Smooth muscle cell (in vitro differentiated cells): Measurements from ENCODE around the gene BHLHE40. TPM values are rescaled to one million over a fixed set of nuclear protein-coding genes. Genes with fewer than 3 reads are reported as not detected.

Experiments
- DNase-seq: peaks from one replicate; lab custom pipeline; 2025; ENCODE audit not compliant: unreplicated experiment; lab: John Stamatoyannopoulos, UW
- H2AFZ ChIP-seq: fragments of 200-600 bp; sonication (generic); 2 replicates; pipeline ENCODE4 v1.6.0; 2016; ENCODE audit warnings: antibody characterized with exemption, low read depth, mild to moderate bottlenecking
- H3F3A ChIP-seq: fragments of 200-600 bp; sonication (generic); 2 replicates; pipeline ENCODE4 v1.6.0; 2017; ENCODE audit warnings: antibody characterized with exemption, low read depth
- H3K27ac ChIP-seq: fragments of 200-600 bp; sonication (generic); 2 replicates; pipeline ENCODE4 v1.5.1; 2016; ENCODE audit warnings: low read depth, mild to moderate bottlenecking
- H3K27me3 ChIP-seq: fragments of 200-600 bp; sonication (generic); 2 replicates; pipeline ENCODE4 v1.6.1; 2016; ENCODE audit warnings: low read depth, mild to moderate bottlenecking
- H3K36me3 ChIP-seq: fragments of 200-600 bp; sonication (generic); 2 replicates; pipeline ENCODE4 v1.5.1; 2016; ENCODE audit warnings: low read depth
- H3K4me1 ChIP-seq: fragments of 200-600 bp; sonication (generic); 2 replicates; pipeline ENCODE4 v1.5.1; 2016; ENCODE audit warnings: low read depth
- H3K4me2 ChIP-seq: fragments of 200-600 bp; sonication (generic); 2 replicates; pipeline ENCODE4 v1.6.0; 2016; ENCODE audit warnings: mild to moderate bottlenecking
- H3K4me3 ChIP-seq: fragments of 200-600 bp; sonication (generic); 2 replicates; pipeline ENCODE4 v1.5.1; 2016; ENCODE audit warnings: mild to moderate bottlenecking
- H3K79me2 ChIP-seq: fragments of 200-600 bp; sonication (generic); 2 replicates; pipeline ENCODE4 v1.6.0; 2016; ENCODE audit warnings: low read depth, mild to moderate bottlenecking
- H3K9ac ChIP-seq: fragments of 200-600 bp; sonication (generic); 2 replicates; pipeline ENCODE4 v1.6.0; 2016; ENCODE audit warnings: low read depth
- H3K9me3 ChIP-seq: fragments of 200-600 bp; sonication (generic); replicated peaks from 2 replicates; pipeline ENCODE4 v1.5.1; 2016; ENCODE audit warnings: low read depth
- H4K20me1 ChIP-seq: fragments of 200-600 bp; sonication (generic); 2 replicates; pipeline ENCODE4 v1.6.0; 2016; ENCODE audit warnings: low read depth
- CTCF ChIP-seq: fragments of 200-600 bp; sonication (generic); IDR thresholded peaks from 2 replicates; pipeline ENCODE4 v1.5.1; 2017; ENCODE audit warnings: borderline replicate concordance, mild to moderate bottlenecking, antibody characterized with exemption; ENCODE audit not compliant: insufficient read depth, poor library complexity, severe bottlenecking
- whole genome bisulfite sequencing: methylation state at CpG from one replicate; pipeline ENCODE4 v1.1.7; 2016; ENCODE audit warnings: low lambda C conversion rate; 5-methylcytosine and 5-hydroxymethylcytosine counted together
- polyA plus RNA-seq: library from polyadenylated mRNA; unstranded; fragments of >200 nt; fragmentation: Nextera tagmentation; extraction: Ambion mirVana; gene quantifications from 2 replicates; pipeline ENCODE4 v1.2.1, GENCODE V29; 2016
- total RNA-seq: library from RNA; depleted of rRNA; stranded (reverse); fragments of >200 nt; gene quantifications from 2 replicates; pipeline ENCODE4 v1.2.3, GENCODE V29; 2014

BHLHE40 gene
- total and polyA plus RNA-seq, 2 experiments from 2014 or later: 195 to 209 TPM

GRCh38 chr3:5017925-5018531, 38.8 kb downstream of the BHLHE40 start:
- Histone ChIP-seq H4K20me1 (no peaks in the 10 kb centered on the region), H3K9me3 (no peaks in the 10 kb centered on the region), H3K27me3 (no peaks in the 10 kb centered on the region), H3K4me2 (no peak overlapping the region), H3F3A (peaks cover 26% of the 10 kb centered on the region), H3K27ac (peak overlapping the region; percentile 97), H3K4me3 (no peak overlapping the region), H3K79me2 (no peaks in the 10 kb centered on the region), H2AFZ (no peak overlapping the region), H3K9ac (peak overlapping the region; percentile 32), H3K36me3 (no peaks in the 10 kb centered on the region), H3K4me1 (peaks cover 40% of the 10 kb centered on the region)
- WGBS: 71% methylated on average over 8 of the region's 8 CpGs
- DNase-seq: no peak
- no peak for TF ChIP-seq CTCF

- Histone ChIP-seq H3F3A (peaks cover 34% of the 10 kb centered on the region), H3K27me3 (no peaks in the 10 kb centered on the region), H4K20me1 (no peaks in the 10 kb centered on the region), H3K36me3 (no peaks in the 10 kb centered on the region), H3K4me3 (no peak overlapping the region), H3K4me2 (no peak overlapping the region), H3K79me2 (no peaks in the 10 kb centered on the region), H2AFZ (no peak overlapping the region), H3K9ac (no peak overlapping the region), H3K27ac (peak overlapping the region; percentile 97), H3K4me1 (peaks cover 30% of the 10 kb centered on the region), H3K9me3 (no peaks in the 10 kb centered on the region)
- WGBS: 83% methylated on average over 19 of the region's 19 CpGs
- no peak for TF ChIP-seq CTCF
- DNase-seq: no peak
These were observed 40.4 kb downstream of the BHLHE40 start for GRCh38 chr3:5019411-5020241.

DNA sequence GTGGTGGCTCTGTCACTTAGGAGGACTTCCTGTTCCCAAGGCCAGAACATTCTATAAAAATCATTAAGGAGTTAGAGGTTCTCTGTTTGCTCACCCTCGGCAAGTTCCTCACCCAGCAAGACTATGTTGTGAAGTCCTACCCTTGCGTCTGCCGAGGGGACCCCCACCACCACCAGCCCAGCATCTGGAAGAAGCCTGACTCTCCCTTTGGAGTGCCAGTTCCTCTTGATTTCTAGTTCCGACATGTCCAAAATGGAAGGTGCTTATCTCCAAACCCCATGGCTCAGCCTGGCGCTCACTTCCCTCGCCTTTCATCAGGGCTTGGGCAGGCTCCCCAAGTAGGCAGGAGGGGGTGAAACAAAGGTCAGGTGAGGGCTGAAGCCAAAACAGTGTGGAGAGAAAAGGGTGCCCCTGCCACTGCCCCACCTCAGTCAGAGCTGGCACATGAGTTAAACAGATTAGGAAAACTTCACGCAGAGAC, 41.0 kb downstream of the BHLHE40 start:
- H3K4me1 ChIP-seq: peaks cover 23% of the 10 kb centered on the region

More for the DNA sequence above, 41.0 kb downstream of the BHLHE40 start:
- H2AFZ ChIP-seq: no peak overlapping the region
- H3K9me3 ChIP-seq: no peaks in the 10 kb centered on the region
- no peak overlapping the region for H3K4me3 ChIP-seq
- no peaks in the 10 kb centered on the region for H3K27me3 ChIP-seq
- WGBS: 93% methylated on average over 7 of the region's 7 CpGs
- no peak for DNase-seq
- H3K79me2 ChIP-seq: no peaks in the 10 kb centered on the region
- H3K27ac ChIP-seq: peak overlapping the region; percentile 97
- H4K20me1 ChIP-seq: no peaks in the 10 kb centered on the region
- H3F3A ChIP-seq: peaks cover 40% of the 10 kb centered on the region
- no peak overlapping the region for H3K4me2 ChIP-seq
- TF ChIP-seq CTCF: no peak
- no peak overlapping the region for H3K9ac ChIP-seq
- H3K36me3 ChIP-seq: no peaks in the 10 kb centered on the region
